ENCODE data around the gene GPR42.
"Not testable (repeated sequence)": the region's sequence is repeated elsewhere in the genome, so short reads cannot be mapped to it uniquely, and the experiment has no call there.

Gene GPR42

DNA sequence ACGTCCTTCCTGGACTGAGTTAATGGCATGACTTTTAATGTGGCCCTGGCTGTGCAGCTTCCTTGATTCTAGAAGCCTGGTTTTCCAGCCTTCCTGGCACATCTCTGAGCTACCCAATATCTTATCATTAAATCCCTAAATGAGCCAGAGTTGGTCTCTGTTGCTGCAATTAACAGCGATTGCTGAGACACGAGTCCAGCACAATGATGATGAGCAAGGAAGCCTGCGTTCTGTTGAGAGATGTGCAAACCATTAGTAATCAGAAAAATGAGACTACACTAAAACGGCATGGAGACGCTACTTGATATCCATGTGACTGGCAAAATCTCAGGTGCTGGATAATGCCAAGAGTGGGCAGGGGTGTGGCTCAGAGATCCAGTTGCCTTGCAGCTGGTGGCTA, 26.2 kb downstream of the GPR42 start:
- no peak for DNase-seq

- no peak for DNase-seq
Measured at GRCh38 chr19:35398570-35398969, 27.7 kb downstream of the GPR42 start.

DNA sequence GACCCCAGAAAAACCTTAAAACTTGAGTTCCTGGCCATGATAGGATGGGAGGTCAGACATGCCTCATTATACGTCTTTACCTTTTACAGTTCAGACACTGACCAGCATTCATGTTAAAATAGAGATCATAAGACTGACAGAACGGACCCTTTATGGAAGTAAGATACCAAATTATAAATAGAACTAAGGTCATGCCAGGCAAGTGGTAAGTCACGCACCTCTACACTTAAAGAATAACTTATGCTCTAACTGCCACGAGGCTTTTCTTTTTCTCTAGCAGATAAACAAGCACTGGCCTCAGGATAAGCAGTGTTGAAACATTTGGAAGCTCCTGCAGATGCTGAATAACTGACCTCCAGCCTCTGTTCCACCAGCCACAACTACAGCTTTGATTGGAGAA, 28.4 kb downstream of the GPR42 start:
- no peak for DNase-seq

GRCh38 chr19:35399948-35400772, 29.3 kb downstream of the GPR42 start:
- DNase-seq, result no peak

DNA sequence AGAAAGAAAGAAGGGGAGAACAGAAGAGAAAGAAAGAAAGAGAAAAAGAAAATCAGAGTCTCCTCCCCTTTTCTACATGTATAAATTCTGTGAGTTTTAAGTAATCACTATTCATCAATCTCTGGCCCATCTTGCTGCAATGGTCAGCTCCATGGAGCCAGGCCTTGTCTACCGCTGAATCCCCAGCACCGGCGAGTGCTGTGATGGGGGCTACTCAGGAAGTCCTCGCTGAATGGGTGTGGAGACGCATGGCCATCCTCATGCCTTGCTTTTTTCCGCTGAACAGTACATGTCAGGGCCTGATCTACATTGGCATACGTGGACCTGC, 29.9 kb downstream of the GPR42 start:
- no peak for DNase-seq

GRCh38 chr19:35401416-35401815, 30.5 kb downstream of the GPR42 start:
- DNase-seq, result not testable (repeated sequence)

DNA sequence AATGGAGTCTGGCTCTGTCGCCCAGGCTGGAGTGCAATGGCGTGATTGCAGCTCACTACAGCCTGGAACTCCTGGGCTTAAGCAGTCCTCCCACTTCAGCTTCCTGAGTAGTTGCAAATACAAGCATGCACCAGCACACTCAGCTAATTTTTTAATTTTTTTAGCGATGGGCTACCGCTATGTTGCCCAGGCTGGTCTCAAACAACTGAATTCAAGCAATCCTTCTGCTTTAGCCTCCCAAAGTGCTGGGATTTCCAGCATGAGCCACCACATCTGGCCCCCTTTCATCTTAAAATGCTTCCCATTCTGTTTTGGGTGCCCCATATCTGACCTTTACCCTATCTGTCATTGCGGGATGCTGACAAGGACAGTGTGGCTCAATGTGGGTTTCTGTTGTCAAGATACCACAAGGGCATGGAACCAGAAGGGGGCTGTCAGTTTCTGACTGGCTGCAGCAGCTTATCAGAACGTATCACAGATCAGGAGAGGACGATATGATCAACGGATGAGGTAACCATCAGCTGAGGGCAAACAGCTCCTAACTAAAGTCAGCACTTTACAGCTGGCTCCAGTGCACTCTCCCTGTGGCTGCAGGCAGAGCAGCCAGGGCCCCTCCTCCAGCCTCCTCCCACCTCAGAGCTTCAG, 32.4 kb downstream of the GPR42 start:
- no peak for DNase-seq

GRCh38 chr19:35404879-35405622, 34.2 kb downstream of the GPR42 start:
- no peak for DNase-seq

- DNase-seq, result no peak
Measured at GRCh38 chr19:35407619-35408018, 36.8 kb downstream of the GPR42 start.

- no peak for DNase-seq
Measured at GRCh38 chr19:35408284-35409171, 37.7 kb downstream of the GPR42 start.

DNA sequence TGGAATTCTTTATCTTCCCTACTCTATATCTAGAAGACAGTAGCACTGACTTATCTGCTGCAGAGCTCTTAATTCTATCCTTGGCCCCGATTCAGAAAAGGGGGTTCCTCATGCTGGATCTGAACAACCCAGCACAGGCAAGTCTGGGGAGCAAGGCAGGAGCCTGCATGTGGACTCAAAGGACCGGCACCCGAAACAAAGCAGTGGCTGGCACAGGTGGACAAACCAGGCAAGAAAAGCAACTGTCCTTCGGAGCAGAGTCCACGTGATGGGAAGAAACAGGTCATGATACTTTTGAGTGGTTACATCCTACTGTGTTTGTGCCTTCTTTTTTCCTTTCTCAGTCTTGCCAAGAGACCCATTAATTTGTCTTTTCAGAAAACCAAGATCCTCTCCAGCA, 38.3 kb downstream of the GPR42 start:
- DNase-seq, result no peak

- DNase-seq, result no peak
Measured at GRCh38 chr19:35410487-35410886, 39.6 kb downstream of the GPR42 start.

DNA sequence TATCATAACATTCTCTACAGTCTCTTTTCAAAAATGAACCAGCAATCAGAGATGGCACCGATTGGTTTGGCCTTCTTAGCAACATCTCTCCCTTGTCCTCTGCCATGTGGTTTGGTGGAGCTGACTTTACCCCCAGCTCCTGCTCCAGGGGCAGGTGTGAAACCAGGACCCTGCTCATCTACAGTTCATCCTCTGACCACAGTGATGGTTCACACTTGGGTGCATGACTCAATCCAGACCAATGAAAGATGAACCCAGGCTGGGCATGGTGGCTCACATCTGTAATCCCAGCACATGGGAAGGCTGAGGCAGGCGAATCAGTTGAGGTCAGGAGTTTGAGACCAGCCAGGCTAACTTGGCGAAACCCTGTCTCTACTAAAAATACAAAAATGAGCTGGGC, 43.6 kb downstream of the GPR42 start:
- DNase-seq, result no peak

- no peak for DNase-seq
Measured at GRCh38 chr19:35416331-35416730, 45.5 kb downstream of the GPR42 start.

- no peak for DNase-seq
Measured at GRCh38 chr19:35417278-35417677, 46.4 kb downstream of the GPR42 start.

- DNase-seq, result no peak
Measured at GRCh38 chr19:35417713-35418534, 47.1 kb downstream of the GPR42 start.

DNA sequence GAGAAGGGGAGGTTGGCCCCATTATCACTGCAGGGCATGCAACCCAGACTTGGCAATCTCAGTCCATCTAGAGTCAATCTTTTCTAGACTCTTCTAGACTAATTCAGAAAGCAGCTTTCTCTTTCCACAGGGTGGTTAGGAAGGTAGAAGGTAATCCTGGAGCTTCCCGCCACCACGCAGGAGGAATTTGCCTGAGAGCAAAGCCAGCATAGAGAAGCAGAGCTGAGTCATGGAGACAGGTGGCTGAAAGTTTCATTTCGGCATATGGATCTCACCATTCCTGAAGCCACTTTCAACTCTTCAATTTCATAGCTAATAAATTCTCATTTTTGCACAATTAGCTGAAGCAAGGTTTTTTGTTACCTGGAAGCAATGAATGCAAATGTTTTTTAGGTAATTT, 48.2 kb downstream of the GPR42 start:
- no peak for DNase-seq

GRCh38 chr19:35419805-35420204, 48.9 kb downstream of the GPR42 start:
- no peak for DNase-seq

DNA sequence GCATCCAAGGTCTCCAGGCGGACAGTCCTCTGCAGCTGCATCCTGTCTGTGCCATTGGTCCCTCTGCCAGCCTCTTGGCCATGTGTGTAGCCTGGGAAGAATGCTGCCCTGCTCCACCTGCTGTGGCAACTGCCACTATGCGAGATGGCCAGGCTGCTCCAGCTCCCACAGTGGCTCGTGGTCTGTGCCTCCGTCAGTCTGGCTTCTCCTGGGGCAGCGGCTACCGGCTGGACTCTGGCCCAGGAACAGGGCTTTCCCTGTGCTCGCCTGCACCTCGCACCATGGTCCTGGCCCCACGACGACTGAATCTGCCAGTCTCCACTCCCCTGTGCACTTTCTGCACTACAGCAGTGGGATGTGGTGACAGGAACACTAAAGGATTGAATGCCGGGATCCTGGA, 50.5 kb downstream of the GPR42 start:
- no peak for DNase-seq
